K562 (cell line): ENCODE results near the gene SLC22A23. TPM values are rescaled to one million over a fixed set of nuclear protein-coding genes. Genes with fewer than 3 reads are reported as not detected.

Source experiments
- ATAC-seq: fragments of 200-7000 bp; cut with Tn5 transposase; 3 replicates; pipeline ENCODE4 v1.9.1; 2020; ENCODE audit warnings: moderate library complexity
- BruUV-seq: library from RNA; stranded (reverse); fragments of 400-500 nt; replicated peaks from 2 replicates; lab custom pipeline; 2021; lab: Mats Ljungman, UMichigan
- CTCF ChIA-PET: fragments of 300-600 bp; formaldehyde crosslinking; extraction: SDS; loops from one replicate; lab custom pipeline; 2021; ENCODE audit warnings: low intra/inter-chr PET ratio; lab: Yijun Ruan, JAX
- POLR2A ChIA-PET: fragments of 300-600, 350-650 bp; sonication (Branson Sonifier 250); formaldehyde crosslinking; extraction: SDS; loops from one replicate; lab custom pipeline; 2021; ENCODE audit warnings: antibody characterized with exemption, inconsistent platforms; lab: Yijun Ruan, JAX
- DNase-seq, 4 experiments: peaks; one replicate each; pipeline versions ENCODE4 v3.0.0 to v3.0.0-alpha.2; 2011 to 2018; ENCODE audit warnings: low spot score in 3 of 4, mixed read lengths in 3 of 4; ENCODE audit errors: extremely low read depth in 1 of 4
- FAIRE-seq: peaks from 2 replicates; lab custom pipeline; 2011; peaks lifted over from hg19 to GRCh38; lab: Jason Lieb, UNC
- H2AFZ ChIP-seq: 2 replicates; pipeline ENCODE4 v1.6.0; 2011; ENCODE audit warnings: low read depth, low read length, control low read depth, inconsistent platforms
- H3K27ac ChIP-seq: fragments of 200-600 bp; 3 replicates; pipeline ENCODE4 v1.8.0; 2011; ENCODE audit warnings: low read depth, mild to moderate bottlenecking, control low read depth, inconsistent platforms, low read length, moderate library complexity, mixed read lengths; ENCODE audit errors: extremely low read depth
- H3K27me3 ChIP-seq, 2 experiments: fragments of 300-600 bp in 1 of 2; 2 replicates in 1 of 2; 3 replicates in 1 of 2; pipeline versions ENCODE4 v1.6.0 to v1.8.0; 2011; ENCODE audit warnings: inconsistent platforms in 2 of 2, low read length in 2 of 2, mild to moderate bottlenecking in 1 of 2, mixed read lengths in 1 of 2, moderate library complexity in 1 of 2; ENCODE audit not compliant: control insufficient read depth in 2 of 2, insufficient read depth in 2 of 2
- H3K36me3 ChIP-seq: fragments of 300-600 bp; 3 replicates; pipeline ENCODE4 v1.8.0; 2011; ENCODE audit warnings: mild to moderate bottlenecking, low read length, inconsistent platforms; ENCODE audit not compliant: control insufficient read depth, insufficient read depth
- H3K4me1 ChIP-seq, 2 experiments: fragments of 200-600 bp in 1 of 2; replicated peaks in 1 of 2; 2 replicates in 1 of 2; 3 replicates in 1 of 2; pipeline versions ENCODE4 v1.5.1 to v1.8.0; 2011; ENCODE audit warnings: inconsistent platforms in 2 of 2, low read length in 2 of 2, mild to moderate bottlenecking in 1 of 2, mixed read lengths in 1 of 2, moderate library complexity in 1 of 2; ENCODE audit not compliant: control insufficient read depth in 2 of 2, insufficient read depth in 2 of 2
- H3K4me2 ChIP-seq: 2 replicates; pipeline ENCODE4 v1.6.1; 2011; ENCODE audit warnings: low read length, control low read depth, inconsistent platforms, mixed read lengths; ENCODE audit not compliant: insufficient read depth
- H3K4me3 ChIP-seq: fragments of 200-600 bp; sonication (generic), shearing (Covaris generic); 2 replicates; pipeline ENCODE4 v1.5.1; 2016; ENCODE audit warnings: control low read depth, inconsistent platforms
- H3K79me2 ChIP-seq: fragments of 200-600 bp; 3 replicates; pipeline ENCODE4 v1.8.0; 2011; ENCODE audit warnings: low read length, inconsistent platforms; ENCODE audit not compliant: control insufficient read depth, insufficient read depth
- H3K9ac ChIP-seq, 2 experiments: 2 replicates each; pipeline versions ENCODE4 v1.6.0 to v1.6.1; 2011; ENCODE audit warnings: low read depth in 2 of 2, low read length in 2 of 2, control low read depth in 1 of 2, inconsistent platforms in 1 of 2, mild to moderate bottlenecking in 1 of 2, mixed read lengths in 1 of 2; ENCODE audit not compliant: insufficient read depth in 1 of 2
- H3K9me1 ChIP-seq: one replicate; pipeline ENCODE4 v1.6.0; 2011; ENCODE audit warnings: inconsistent platforms, mild to moderate bottlenecking, low read length, moderate library complexity; ENCODE audit not compliant: control insufficient read depth, insufficient read depth
- H3K9me3 ChIP-seq: replicated peaks from 2 replicates; pipeline ENCODE4 v1.5.1; 2011; ENCODE audit warnings: low read depth, low read length, inconsistent platforms; ENCODE audit not compliant: control insufficient read depth, insufficient read depth
- H4K20me1 ChIP-seq: replicated peaks from 2 replicates; pipeline ENCODE4 v1.6.1; 2011; ENCODE audit warnings: low read length, inconsistent platforms, mixed read lengths; ENCODE audit not compliant: control insufficient read depth, insufficient read depth
- JUND ChIP-seq, 2 experiments: IDR thresholded peaks; 2 replicates in 1 of 2; 3 replicates in 1 of 2; pipeline ENCODE4 v1.6.1; 2011; ENCODE audit warnings: borderline replicate concordance in 2 of 2, low read depth in 2 of 2, low read length in 2 of 2, improper control_type of control experiment in 1 of 2, missing biosample characterization in 1 of 2, missing genetic modification characterization in 1 of 2, missing genetic modification reagents in 1 of 2
- MTA2 ChIP-seq: fragments of 450-650 bp; IDR thresholded peaks from 2 replicates; pipeline ENCODE4 v1.6.1; 2016; ENCODE audit warnings: low read depth
- RAD51 ChIP-seq: fragments of 450-650 bp; IDR thresholded peaks from 2 replicates; pipeline ENCODE4 v1.7.1; 2016; ENCODE audit warnings: low read depth, mild to moderate bottlenecking, borderline replicate concordance
- SRSF7 ChIP-seq: fragments of 200-400 bp; formaldehyde crosslinking; optimal IDR thresholded peaks from 2 replicates; pipeline ENCODE3; 2017; ENCODE audit warnings: mild to moderate bottlenecking, low read depth, low read length
- TAL1 ChIP-seq: fragments of 450-650 bp; IDR thresholded peaks from 2 replicates; pipeline ENCODE4 v1.6.1; 2016; ENCODE audit warnings: mild to moderate bottlenecking
- TRIM28 ChIP-seq: fragments of 450-650 bp; IDR thresholded peaks from 2 replicates; pipeline ENCODE4 v1.6.1; 2017
- ZEB2 ChIP-seq: fragments of 450-650 bp; IDR thresholded peaks from 2 replicates; pipeline ENCODE4 v1.6.1; 2016
- ZFP1 ChIP-seq: fragments of 450-650 bp; formaldehyde crosslinking; IDR thresholded peaks from 2 replicates; pipeline ENCODE4 v1.4.0; 2020; ENCODE audit warnings: mild to moderate bottlenecking, mixed read lengths
- ZNF174 ChIP-seq: fragments of 250-450 bp; sonication (Bioruptor Pico); IDR thresholded peaks from 2 replicates; pipeline ENCODE4 v1.4.0; 2020; ENCODE audit warnings: mild to moderate bottlenecking
- ZNF696 ChIP-seq: fragments of 250-450 bp; sonication (Bioruptor Pico); conservative IDR thresholded peaks from 2 replicates; pipeline ENCODE4 v1.4.0; 2020; ENCODE audit warnings: mild to moderate bottlenecking, moderate library complexity
- WGBS: fragments of 100-300 bp; shearing (Covaris generic); methylation state at CpG from one replicate; pipeline ENCODE4 v1.1.6; 2016; ENCODE audit warnings: low coverage, mixed read lengths; ENCODE audit not compliant: insufficient coverage; ENCODE audit errors: missing lambda C conversion rate; 5-methylcytosine and 5-hydroxymethylcytosine counted together
- in situ Hi-C: fragments of 300-500 bp; cut with MboI; formaldehyde crosslinking; loops from 4 replicates; pipeline ENCODE4 v1.15.0; 2018; ENCODE audit warnings: inconsistent platforms, mixed read lengths
- intact Hi-C: fragments of 100-400 bp; cut with micrococcal nuclease; formaldehyde crosslinking; loops from 2 replicates; pipeline ENCODE4 v1.14.2; 2022
- polyA plus RNA-seq, 8 experiments: library from polyadenylated mRNA; depleted of rRNA in 4 of 8; stranded (reverse) in 5 of 8; unstranded in 3 of 8; fragments of >200 nt; fragmentation: Nextera tagmentation in 2 of 8; fragmentation: Illumina TruSeq in 1 of 8; extraction: Ambion mirVana in 2 of 8; extraction: Trizol in 1 of 8; gene quantifications; 2 replicates each; pipeline versions ENCODE4 v1.2.1 to v1.2.3, GENCODE V29; 2011 to 2014; ENCODE audit warnings: inconsistent platforms in 1 of 8, missing spikeins in 1 of 8
- total RNA-seq, 7 experiments: library from RNA; depleted of rRNA in 6 of 7; stranded (reverse); fragments of >200 nt in 6 of 7; fragmentation: Illumina TruSeq in 2 of 7; extraction: Trizol in 2 of 7; gene quantifications; 2 replicates each; pipeline versions ENCODE4 v1.2.1 to v1.2.3, GENCODE V29; 2011 to 2021; ENCODE audit warnings: low replicate concordance in 1 of 7
- TF ChIP-seq, protein P1 (sequence below), 2 experiments: fragments of 200-800 bp in 1 of 2; sonication (Bioruptor generic) in 1 of 2; sonication (generic) in 1 of 2; formaldehyde crosslinking in 1 of 2; IDR thresholded peaks in 1 of 2; conservative IDR thresholded peaks in 1 of 2; 2 replicates each; pipeline versions ENCODE4 v1.5.0 to v1.6.1; 2016 to 2020; ENCODE audit warnings: missing compliant biosample characterization in 1 of 2, missing genetic modification characterization in 1 of 2, missing genetic modification reagents in 1 of 2
- TF ChIP-seq, protein P2 (sequence below): fragments of 250-450 bp; sonication (Bioruptor Pico); IDR thresholded peaks from 2 replicates; pipeline ENCODE4 v1.4.0; 2020; ENCODE audit warnings: mild to moderate bottlenecking, moderate library complexity

The SLC22A23 gene
- total and polyA plus RNA-seq, 9 of the 15 experiments (the other 6 are each of a cell fraction or from before 2014, with no cell fraction given) = 0.30 to 8.7 (median 2.5) TPM

DNA sequence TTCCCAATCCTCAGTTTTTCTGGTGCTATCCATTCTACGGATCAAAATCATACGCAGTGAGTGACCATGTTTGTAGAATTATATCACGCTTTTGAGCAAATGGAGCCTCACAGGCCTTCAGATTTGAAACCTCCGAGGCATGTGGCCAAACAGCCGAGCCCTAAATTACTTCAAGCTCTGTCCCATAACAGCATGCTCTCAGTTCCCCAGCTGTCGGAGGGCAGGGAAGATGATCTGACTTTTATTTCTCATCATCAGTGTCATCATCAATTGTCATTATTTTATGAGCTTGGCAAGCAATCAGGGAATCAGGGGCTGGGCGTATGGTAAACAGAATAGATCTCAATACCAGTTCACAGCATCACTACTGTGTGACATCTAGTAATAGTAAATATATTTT, 124.9 kb downstream of the SLC22A23 start:
- Histone ChIP-seq H3K9me1 (no peaks in the 10 kb centered on the region), H3K4me2 (no peak overlapping the region), H3K4me1 (peaks cover 0 to 16% of the 10 kb centered on the region in 2 experiments; a peak in 3 of 5 replicates), H3K9ac (no peak overlapping the region), H3K27me3 (no peaks in the 10 kb centered on the region), H3K9me3 (no peaks in the 10 kb centered on the region), H3K4me3 (no peak overlapping the region), H4K20me1 (no peaks in the 10 kb centered on the region), H3K79me2 (no peaks in the 10 kb centered on the region), H3K36me3 (no peaks in the 10 kb centered on the region), H2AFZ (no peak overlapping the region), H3K27ac (no peak overlapping the region)
- BruUV-seq = no TSS peak
- CTCF ChIA-PET = no interaction called here
- DNase-seq (no peak), FAIRE-seq (no peak), ATAC-seq (no peak)
- intact Hi-C loops (loop anchor here (5.0 kb wide), 1 partner anchor 45 kb away; no protein-coding TSS in a partner anchor), in situ Hi-C loops (no loop called here)
- WGBS = 80% methylated on average over 7 of the region's 7 CpGs
- POLR2A ChIA-PET = interaction anchor here (2.5 kb wide), 1 partner anchor 8 kb away, joined by 14 read pairs; no protein-coding TSS in a partner anchor
- TF ChIP-seq ZEB2 (no peak), TRIM28 (no peak), MTA2 (no peak), TAL1 (no peak), JUND (IDR thresholded peaks at IDR 0.05; ENCODE audit: borderline replicate concordance, low read depth, low read length) (no peak), JUND (tag; IDR thresholded peaks at IDR 0.05; ENCODE audit: borderline replicate concordance, low read depth, low read length) (no peak), RAD51 (no peak), ZNF174 (CRISPR knock-in tag) (no peak), ZFP1 (CRISPR knock-in tag) (no peak), ZNF696 (CRISPR knock-in tag) (no peak), SRSF7 (no peak)
- TF ChIP-seq, protein P1, sequence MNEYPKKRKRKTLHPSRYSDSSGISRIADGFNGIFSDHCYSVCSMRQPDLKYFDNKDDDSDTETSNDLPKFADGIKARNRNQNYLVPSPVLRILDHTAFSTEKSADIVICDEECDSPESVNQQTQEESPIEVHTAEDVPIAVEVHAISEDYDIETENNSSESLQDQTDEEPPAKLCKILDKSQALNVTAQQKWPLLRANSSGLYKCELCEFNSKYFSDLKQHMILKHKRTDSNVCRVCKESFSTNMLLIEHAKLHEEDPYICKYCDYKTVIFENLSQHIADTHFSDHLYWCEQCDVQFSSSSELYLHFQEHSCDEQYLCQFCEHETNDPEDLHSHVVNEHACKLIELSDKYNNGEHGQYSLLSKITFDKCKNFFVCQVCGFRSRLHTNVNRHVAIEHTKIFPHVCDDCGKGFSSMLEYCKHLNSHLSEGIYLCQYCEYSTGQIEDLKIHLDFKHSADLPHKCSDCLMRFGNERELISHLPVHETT (CRISPR knock-in tag; conservative IDR thresholded peaks at IDR 0.05 in 1 of 2, IDR thresholded peaks at IDR 0.05 in 1 of 2) = no peak
- TF ChIP-seq, protein P2, sequence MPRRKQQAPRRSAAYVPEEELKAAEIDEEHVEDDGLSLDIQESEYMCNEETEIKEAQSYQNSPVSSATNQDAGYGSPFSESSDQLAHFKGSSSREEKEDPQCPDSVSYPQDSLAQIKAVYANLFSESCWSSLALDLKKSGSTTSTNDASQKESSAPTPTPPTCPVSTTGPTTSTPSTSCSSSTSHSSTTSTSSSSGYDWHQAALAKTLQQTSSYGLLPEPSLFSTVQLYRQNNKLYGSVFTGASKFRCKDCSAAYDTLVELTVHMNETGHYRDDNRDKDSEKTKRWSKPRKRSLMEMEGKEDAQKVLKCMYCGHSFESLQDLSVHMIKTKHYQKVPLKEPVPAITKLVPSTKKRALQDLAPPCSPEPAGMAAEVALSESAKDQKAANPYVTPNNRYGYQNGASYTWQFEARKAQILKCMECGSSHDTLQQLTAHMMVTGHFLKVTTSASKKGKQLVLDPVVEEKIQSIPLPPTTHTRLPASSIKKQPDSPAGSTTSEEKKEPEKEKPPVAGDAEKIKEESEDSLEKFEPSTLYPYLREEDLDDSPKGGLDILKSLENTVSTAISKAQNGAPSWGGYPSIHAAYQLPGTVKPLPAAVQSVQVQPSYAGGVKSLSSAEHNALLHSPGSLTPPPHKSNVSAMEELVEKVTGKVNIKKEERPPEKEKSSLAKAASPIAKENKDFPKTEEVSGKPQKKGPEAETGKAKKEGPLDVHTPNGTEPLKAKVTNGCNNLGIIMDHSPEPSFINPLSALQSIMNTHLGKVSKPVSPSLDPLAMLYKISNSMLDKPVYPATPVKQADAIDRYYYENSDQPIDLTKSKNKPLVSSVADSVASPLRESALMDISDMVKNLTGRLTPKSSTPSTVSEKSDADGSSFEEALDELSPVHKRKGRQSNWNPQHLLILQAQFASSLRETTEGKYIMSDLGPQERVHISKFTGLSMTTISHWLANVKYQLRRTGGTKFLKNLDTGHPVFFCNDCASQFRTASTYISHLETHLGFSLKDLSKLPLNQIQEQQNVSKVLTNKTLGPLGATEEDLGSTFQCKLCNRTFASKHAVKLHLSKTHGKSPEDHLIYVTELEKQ = no peak
